Mesendoderm (in vitro differentiated cells): Measurements from ENCODE around the gene ADGRL3.

Experiments used
- DNase-seq: peaks from one replicate; pipeline ENCODE4 v3.0.0; 2013
- H2AK5ac ChIP-seq: 2 replicates; pipeline ENCODE4 v1.6.1; 2013; ENCODE audit warnings: low read length, inconsistent platforms
- H2BK120ac ChIP-seq: 2 replicates; pipeline ENCODE4 v1.6.1; 2013; ENCODE audit warnings: low read depth, mild to moderate bottlenecking, low read length, moderate library complexity, mixed read lengths
- H2BK15ac ChIP-seq: replicated peaks from 2 replicates; pipeline ENCODE4 v1.6.1; 2013; ENCODE audit warnings: low read depth, mild to moderate bottlenecking, moderate library complexity
- H2BK5ac ChIP-seq: 2 replicates; pipeline ENCODE4 v1.6.1; 2013; ENCODE audit warnings: low read length, inconsistent platforms
- H3K18ac ChIP-seq: 2 replicates; pipeline ENCODE4 v1.6.1; 2013; ENCODE audit warnings: mild to moderate bottlenecking, low read length, mixed read lengths
- H3K23ac ChIP-seq: one replicate; pipeline ENCODE4 v1.6.1; 2013; ENCODE audit warnings: low read length
- H3K27ac ChIP-seq: 2 replicates; pipeline ENCODE4 v1.5.1; 2013; ENCODE audit warnings: low read depth, mild to moderate bottlenecking, inconsistent platforms, low read length, moderate library complexity
- H3K27me3 ChIP-seq: 2 replicates; pipeline ENCODE4 v1.6.1; 2013; ENCODE audit warnings: low read length, control low read depth, mild to moderate bottlenecking, inconsistent platforms; ENCODE audit not compliant: insufficient read depth, poor library complexity
- H3K36me3 ChIP-seq: 2 replicates; pipeline ENCODE4 v1.6.1; 2013; ENCODE audit warnings: low read length, inconsistent platforms; ENCODE audit not compliant: control insufficient read depth, insufficient read depth
- H3K4ac ChIP-seq: one replicate; pipeline ENCODE4 v1.6.1; 2013; ENCODE audit warnings: low read depth, mild to moderate bottlenecking, low read length, moderate library complexity
- H3K4me1 ChIP-seq: 2 replicates; pipeline ENCODE4 v1.6.1; 2013; ENCODE audit warnings: low read depth, low read length, inconsistent platforms; ENCODE audit not compliant: control insufficient read depth
- H3K4me2 ChIP-seq: 2 replicates; pipeline ENCODE4 v1.6.1; 2013; ENCODE audit warnings: low read length
- H3K4me3 ChIP-seq: 2 replicates; pipeline ENCODE4 v1.5.1; 2013; ENCODE audit warnings: mild to moderate bottlenecking, low read length
- H3K56ac ChIP-seq: one replicate; pipeline ENCODE4 v1.6.1; 2013; ENCODE audit warnings: low read length
- H3K79me1 ChIP-seq: 2 replicates; pipeline ENCODE4 v1.6.1; 2013; ENCODE audit warnings: low read length, inconsistent platforms
- H3K79me2 ChIP-seq: 2 replicates; pipeline ENCODE4 v1.6.1; 2013; ENCODE audit warnings: mild to moderate bottlenecking, low read length; ENCODE audit not compliant: control insufficient read depth, insufficient read depth
- H3K9ac ChIP-seq: 2 replicates; pipeline ENCODE4 v1.6.1; 2013; ENCODE audit warnings: low read length, inconsistent platforms
- H4K5ac ChIP-seq: one replicate; pipeline ENCODE4 v1.6.1; 2013; ENCODE audit warnings: low read length
- H4K8ac ChIP-seq: one replicate; pipeline ENCODE4 v1.6.1; 2013; ENCODE audit warnings: low read depth, mild to moderate bottlenecking, control low read depth, low read length, moderate library complexity
- WGBS: extraction: QIAGEN DNeasy Blood & Tissue Kit; methylation state at CpG from one replicate; pipeline ENCODE4 v1.1.7; 2013; ENCODE audit warnings: low lambda C conversion rate, missing lambda C conversion rate; ENCODE audit not compliant: insufficient coverage; ENCODE audit errors: extremely low coverage; 5-methylcytosine and 5-hydroxymethylcytosine counted together

ADGRL3 gene

GRCh38 chr4:61319156-61319555, 119.0 kb downstream of the ADGRL3 start:
- no peaks in the 10 kb centered on the region for H3K27me3 ChIP-seq
- no peak overlapping the region for H2AK5ac ChIP-seq
- H3K9ac ChIP-seq, result no peak overlapping the region
- no peak overlapping the region for H3K56ac ChIP-seq
- DNase-seq, result no peak
- no peak overlapping the region for H3K4me2 ChIP-seq
- H2BK15ac ChIP-seq, result no peak overlapping the region
- H3K23ac ChIP-seq, result no peak overlapping the region
- H3K4me1 ChIP-seq, result no peaks in the 10 kb centered on the region
- no peak overlapping the region for H2BK120ac ChIP-seq
- no peak overlapping the region for H3K4ac ChIP-seq
- no peak overlapping the region for H3K4me3 ChIP-seq
- H3K18ac ChIP-seq, result no peak overlapping the region
- no peak overlapping the region for H4K8ac ChIP-seq
- no peaks in the 10 kb centered on the region for H3K79me2 ChIP-seq
- no peaks in the 10 kb centered on the region for H3K79me1 ChIP-seq
- H3K36me3 ChIP-seq, result no peaks in the 10 kb centered on the region
- no peak overlapping the region for H2BK5ac ChIP-seq
- no peak overlapping the region for H3K27ac ChIP-seq
- H4K5ac ChIP-seq, result no peak overlapping the region

GRCh38 chr4:61320154-61320553, 120.0 kb downstream of the ADGRL3 start:
- Histone ChIP-seq H3K79me1 (no peaks in the 10 kb centered on the region), H3K4ac (no peak overlapping the region), H2BK5ac (no peak overlapping the region), H3K27me3 (no peaks in the 10 kb centered on the region), H3K56ac (no peak overlapping the region), H4K5ac (no peak overlapping the region), H2AK5ac (no peak overlapping the region), H3K36me3 (no peaks in the 10 kb centered on the region), H2BK120ac (no peak overlapping the region), H3K79me2 (no peaks in the 10 kb centered on the region), H2BK15ac (no peak overlapping the region), H4K8ac (no peak overlapping the region), H3K4me1 (no peaks in the 10 kb centered on the region), H3K9ac (no peak overlapping the region), H3K18ac (no peak overlapping the region), H3K27ac (no peak overlapping the region), H3K23ac (no peak overlapping the region), H3K4me3 (no peak overlapping the region), H3K4me2 (no peak overlapping the region)
- no CpG with 5 or more reads among the region's 1 CpG for WGBS
- no peak for DNase-seq

DNA sequence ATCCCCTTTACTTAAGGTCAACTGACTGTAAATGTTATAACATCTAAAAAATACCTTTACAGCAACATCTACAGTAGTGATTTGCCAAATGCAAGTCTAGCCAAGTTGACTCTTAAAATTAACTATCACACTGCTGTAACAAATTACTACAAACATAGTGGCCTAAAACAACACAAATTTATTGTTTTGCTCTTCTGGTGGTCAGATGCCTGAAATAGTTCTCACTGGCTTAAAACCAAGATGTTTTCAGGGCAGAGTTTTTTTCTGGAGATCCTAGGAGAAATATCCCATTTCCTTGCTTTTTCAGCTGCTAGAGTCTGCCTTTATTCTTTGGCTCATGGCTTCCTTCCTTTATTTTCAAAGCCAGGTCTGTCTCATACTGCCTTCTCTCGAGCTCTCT, 120.5 kb downstream of the ADGRL3 start:
- H2BK15ac ChIP-seq, result no peak overlapping the region
- no peaks in the 10 kb centered on the region for H3K36me3 ChIP-seq
- no peak overlapping the region for H2BK5ac ChIP-seq
- H4K8ac ChIP-seq, result no peak overlapping the region
- no peak overlapping the region for H3K4me2 ChIP-seq
- H3K79me1 ChIP-seq, result no peaks in the 10 kb centered on the region
- no peak overlapping the region for H3K56ac ChIP-seq
- no peak overlapping the region for H3K27ac ChIP-seq
- no peaks in the 10 kb centered on the region for H3K4me1 ChIP-seq
- H3K23ac ChIP-seq, result no peak overlapping the region
- H3K27me3 ChIP-seq, result no peaks in the 10 kb centered on the region
- H3K9ac ChIP-seq, result no peak overlapping the region
- no peak overlapping the region for H3K18ac ChIP-seq
- no peak overlapping the region for H2BK120ac ChIP-seq
- no CpG with 5 or more reads among the region's 1 CpG for WGBS
- no peak overlapping the region for H3K4me3 ChIP-seq
- H2AK5ac ChIP-seq, result no peak overlapping the region
- H3K79me2 ChIP-seq, result no peaks in the 10 kb centered on the region
- H3K4ac ChIP-seq, result no peak overlapping the region
- no peak overlapping the region for H4K5ac ChIP-seq
- DNase-seq, result no peak

DNA sequence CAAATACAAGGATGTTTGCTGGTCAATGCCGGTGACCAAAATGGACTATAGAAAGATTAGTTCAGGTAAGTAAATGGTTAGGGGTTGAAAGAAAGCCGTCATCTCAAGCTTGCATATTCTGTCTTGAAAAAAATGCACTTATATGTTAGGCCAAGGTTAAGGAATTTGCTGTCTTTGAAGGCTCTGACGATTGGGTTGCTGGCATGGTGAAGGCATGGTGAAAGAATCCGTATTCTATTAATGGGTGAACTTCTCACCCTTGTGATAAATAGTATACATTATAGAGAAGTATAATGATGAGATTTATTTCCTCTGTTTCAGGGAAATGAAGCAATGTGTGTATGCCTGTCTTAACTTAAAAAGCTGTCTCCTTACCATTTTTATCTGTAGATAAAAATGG, 132.6 kb downstream of the ADGRL3 start:
- Histone ChIP-seq H3K4ac (no peak overlapping the region), H2AK5ac (no peak overlapping the region), H4K5ac (no peak overlapping the region), H3K18ac (no peak overlapping the region), H2BK120ac (no peak overlapping the region), H3K4me1 (peaks cover 11% of the 10 kb centered on the region), H3K9ac (no peak overlapping the region), H3K56ac (no peak overlapping the region), H3K27me3 (no peaks in the 10 kb centered on the region), H3K79me2 (no peaks in the 10 kb centered on the region), H2BK5ac (no peak overlapping the region), H3K4me3 (no peak overlapping the region), H3K36me3 (no peaks in the 10 kb centered on the region), H2BK15ac (no peak overlapping the region), H3K27ac (no peak overlapping the region), H3K79me1 (no peaks in the 10 kb centered on the region), H3K4me2 (no peak overlapping the region), H3K23ac (no peak overlapping the region), H4K8ac (no peak overlapping the region)
- no CpG with 5 or more reads among the region's 4 CpGs for WGBS
- peak; percentile 72 for DNase-seq

DNA sequence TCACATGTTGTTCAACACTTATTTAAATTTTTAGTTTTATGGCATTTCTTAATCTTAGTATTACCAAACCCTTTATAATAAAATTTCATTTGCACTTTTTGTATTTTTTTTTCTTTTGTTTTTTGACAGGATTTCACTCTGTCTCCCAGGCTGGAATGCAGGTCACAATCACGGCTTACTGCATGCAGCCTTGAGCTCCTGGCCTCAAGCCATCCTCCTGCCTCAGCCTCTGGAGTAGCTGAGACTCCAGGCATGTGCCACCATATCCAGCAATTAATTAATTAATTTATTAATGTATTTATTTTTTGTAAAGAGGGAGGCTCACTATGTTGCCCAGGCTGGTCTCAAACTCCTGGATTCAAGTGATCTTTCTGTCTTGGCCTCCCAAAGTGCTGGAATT, 133.4 kb downstream of the ADGRL3 start:
- no peak overlapping the region for H3K4me2 ChIP-seq
- H3K4me1 ChIP-seq, result peaks cover 11% of the 10 kb centered on the region
- H3K9ac ChIP-seq, result no peak overlapping the region
- no peak overlapping the region for H2BK15ac ChIP-seq
- DNase-seq, result peak; percentile 16
- H3K23ac ChIP-seq, result no peak overlapping the region
- no peak overlapping the region for H2BK5ac ChIP-seq
- H3K4me3 ChIP-seq, result no peak overlapping the region
- H2AK5ac ChIP-seq, result no peak overlapping the region
- H3K27me3 ChIP-seq, result no peaks in the 10 kb centered on the region
- H3K36me3 ChIP-seq, result no peaks in the 10 kb centered on the region
- no CpG with 5 or more reads among the region's 1 CpG for WGBS
- H3K4ac ChIP-seq, result no peak overlapping the region
- no peaks in the 10 kb centered on the region for H3K79me2 ChIP-seq
- no peak overlapping the region for H3K18ac ChIP-seq
- H4K8ac ChIP-seq, result no peak overlapping the region
- no peak overlapping the region for H2BK120ac ChIP-seq
- no peak overlapping the region for H3K56ac ChIP-seq
- H3K79me1 ChIP-seq, result no peaks in the 10 kb centered on the region
- no peak overlapping the region for H4K5ac ChIP-seq
- no peak overlapping the region for H3K27ac ChIP-seq

- Histone ChIP-seq H3K79me1 (no peaks in the 10 kb centered on the region), H3K4me3 (no peak overlapping the region), H3K27ac (no peak overlapping the region), H3K9ac (no peak overlapping the region), H3K27me3 (no peaks in the 10 kb centered on the region), H3K23ac (no peak overlapping the region), H3K4me2 (no peak overlapping the region), H2BK5ac (no peak overlapping the region), H4K5ac (no peak overlapping the region), H3K18ac (no peak overlapping the region), H2AK5ac (no peak overlapping the region), H3K36me3 (no peaks in the 10 kb centered on the region), H2BK15ac (no peak overlapping the region), H2BK120ac (no peak overlapping the region), H3K56ac (no peak overlapping the region), H3K4me1 (peaks cover 11% of the 10 kb centered on the region), H4K8ac (no peak overlapping the region), H3K4ac (no peak overlapping the region), H3K79me2 (no peaks in the 10 kb centered on the region)
- DNase-seq, result no peak
- WGBS, result no CpG with 5 or more reads among the region's 3 CpGs
Observed at GRCh38 chr4:61335241-61335763, 135.2 kb downstream of the ADGRL3 start.
